ENCODE results near the gene ALK. TPM values are rescaled to one million over a fixed set of nuclear protein-coding genes. Genes with fewer than 3 reads are reported as not detected.
A peak's percentile ranks its signal among the peaks of the same experiment; 100 is the strongest.

ALK gene
- total RNA-seq, 8 experiments from 2014 or later = 0.49 to 8.8 (median 3.8) TPM

DNA sequence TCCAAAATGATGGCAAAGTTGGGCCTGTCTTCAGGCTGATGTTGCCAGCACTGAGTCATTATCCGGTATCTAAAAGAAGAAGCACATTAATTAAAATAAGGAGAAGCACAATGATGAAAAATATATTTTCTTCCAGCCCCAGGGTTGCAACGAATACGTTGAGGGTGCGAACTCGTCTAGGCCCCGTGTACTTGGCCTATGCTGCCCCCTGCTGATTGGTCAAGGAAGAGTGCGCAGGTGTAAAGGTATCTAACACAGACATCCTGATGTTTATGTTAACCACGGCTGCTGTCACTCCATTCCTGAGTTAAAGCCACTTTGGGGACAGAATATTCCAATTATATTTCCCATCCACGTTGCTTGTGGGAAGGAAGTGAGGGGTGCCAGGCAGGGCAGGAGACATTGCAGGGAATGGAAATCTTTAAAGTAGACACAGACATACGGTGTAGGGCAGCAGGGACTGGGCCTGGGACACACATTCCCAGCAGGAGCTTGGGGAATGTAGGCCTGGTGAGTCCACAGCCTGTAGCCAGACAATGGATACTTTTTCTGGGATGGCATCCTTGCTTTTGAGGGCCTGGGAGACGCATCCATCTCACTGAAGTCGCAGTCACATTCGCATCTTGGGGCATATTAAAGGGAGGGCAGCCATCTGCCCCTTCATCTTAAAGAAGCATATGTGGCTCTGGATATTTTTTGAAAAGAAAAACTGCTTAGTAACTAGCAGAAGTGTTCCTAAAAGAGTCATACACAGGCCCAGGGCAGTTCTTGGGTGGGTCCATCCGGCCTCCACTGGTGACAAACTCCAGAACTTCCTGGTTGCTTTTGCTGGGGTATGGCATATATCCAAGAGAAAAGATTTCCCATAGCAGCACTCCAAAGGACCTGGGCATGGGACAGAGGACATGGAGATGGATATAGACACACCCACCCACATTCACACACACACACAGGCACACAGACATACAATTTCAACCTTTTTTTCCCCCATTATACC, 724.3 kb downstream of the ALK start:
- peak; percentile 78 to 99 (median 87) for ATAC-seq (replicated peaks in 6 of 8)
- 0 to 68% (median 20%) methylated on average over 1 to 13 of the region's 14 CpGs for WGBS, 10 experiments
- no peak overlapping the region for H3K4me3 ChIP-seq
- no peak overlapping the region for H3K27ac ChIP-seq
- in situ Hi-C loops (cut with MboI; ENCODE audit: low pct_unique_long_range_greater_than_20kb in 2 of 9, low sequenced_read_pairs in 9 of 9, unreplicated experiment in 9 of 9) = loop anchor here in 5 of 9 experiments (10.0 to 25.0 kb wide), 3 partner anchors 232 to 242 kb away; no protein-coding TSS in a partner anchor
- H3K4me1 ChIP-seq (replicated peaks in 1 of 2) = peaks cover 0 to 2% of the 10 kb centered on the region in 2 donors

GRCh38 chr2:29195796-29196195, 725.6 kb downstream of the ALK start:
- WGBS, 10 experiments = 44 to 100% (median 92%) methylated on average over 2 to 8 of the region's 8 CpGs; no CpG with 5 or more reads in 1 of the 10 experiments
- ATAC-seq (replicated peaks in 6 of 8) = no peak
- in situ Hi-C loops (cut with MboI; ENCODE audit: low pct_unique_long_range_greater_than_20kb in 2 of 9, low sequenced_read_pairs in 9 of 9, unreplicated experiment in 9 of 9) = loop anchor here in 5 of 9 experiments (10.0 to 25.0 kb wide), 3 partner anchors 231 to 241 kb away; no protein-coding TSS in a partner anchor
- peaks cover 0 to 2% of the 10 kb centered on the region in 2 donors for H3K4me1 ChIP-seq (replicated peaks in 1 of 2)
- H3K4me3 ChIP-seq = no peak overlapping the region
- no peak overlapping the region for H3K27ac ChIP-seq

- no peak overlapping the region for H3K27ac ChIP-seq
- in situ Hi-C loops (cut with MboI; ENCODE audit: low pct_unique_long_range_greater_than_20kb in 2 of 9, low sequenced_read_pairs in 9 of 9, unreplicated experiment in 9 of 9) = loop anchor here in 5 of 9 experiments (10.0 to 25.0 kb wide), 3 partner anchors 229 to 239 kb away; no protein-coding TSS in a partner anchor
- H3K4me1 ChIP-seq (replicated peaks in 1 of 2) = peaks cover 0 to 2% of the 10 kb centered on the region in 2 donors
These were observed 727.7 kb downstream of the ALK start for GRCh38 chr2:29193681-29194080.

DNA sequence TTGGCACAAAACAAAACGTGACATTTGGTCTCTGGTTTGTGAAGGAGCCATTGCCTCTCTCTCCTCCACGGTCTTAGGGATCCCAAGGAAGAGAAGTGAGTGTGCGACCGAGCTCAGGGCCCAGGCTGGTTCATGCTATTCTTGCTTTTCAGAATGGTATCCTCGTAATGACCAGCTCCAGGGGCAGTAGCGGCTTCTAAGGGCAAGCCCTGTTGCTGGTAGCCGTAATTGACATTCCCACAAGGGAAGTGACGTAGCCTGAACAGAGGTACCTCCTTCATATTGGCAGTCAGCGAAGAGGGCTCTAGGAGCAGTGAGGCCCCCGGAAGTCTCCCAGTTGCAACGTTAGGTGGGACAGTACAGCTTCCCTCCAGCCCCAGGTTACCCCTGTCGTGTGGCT, 728.3 kb downstream of the ALK start:
- in situ Hi-C loops (cut with MboI; ENCODE audit: low pct_unique_long_range_greater_than_20kb in 2 of 9, low sequenced_read_pairs in 9 of 9, unreplicated experiment in 9 of 9) = loop anchor here in 5 of 9 experiments (10.0 to 25.0 kb wide), 3 partner anchors 228 to 238 kb away; no protein-coding TSS in a partner anchor
- ATAC-seq (replicated peaks in 6 of 8) = no peak
- Histone ChIP-seq H3K27ac (no peak overlapping the region), H3K4me1 (replicated peaks in 1 of 2) (peaks cover 0 to 2% of the 10 kb centered on the region in 2 donors), H3K4me3 (no peak overlapping the region)
- 60 to 100% (median 95%) methylated on average over 1 to 10 of the region's 12 CpGs for WGBS, 10 experiments

More at GRCh38 chr2:29193681-29194080, 727.7 kb downstream of the ALK start:
- WGBS, 10 experiments = 50 to 96% (median 80%) methylated on average over 2 to 6 of the region's 7 CpGs; no CpG with 5 or more reads in 3 of the 10 experiments
- H3K4me3 ChIP-seq = no peak overlapping the region
- ATAC-seq (replicated peaks in 6 of 8) = no peak

- in situ Hi-C loops (cut with MboI; ENCODE audit: low pct_unique_long_range_greater_than_20kb in 2 of 9, low sequenced_read_pairs in 9 of 9, unreplicated experiment in 9 of 9) = loop anchor here in 5 of 9 experiments (10.0 to 25.0 kb wide), 3 partner anchors 228 to 238 kb away; no protein-coding TSS in a partner anchor
- H3K4me1 ChIP-seq (replicated peaks in 1 of 2) = peaks cover 0 to 2% of the 10 kb centered on the region in 2 donors
- no peak overlapping the region for H3K4me3 ChIP-seq
- no peak for ATAC-seq (replicated peaks in 6 of 8)
- no peak overlapping the region for H3K27ac ChIP-seq
- 6 to 100% (median 88%) methylated on average over 1 to 3 of the region's 3 CpGs for WGBS, 10 experiments
These were observed 728.9 kb downstream of the ALK start for GRCh38 chr2:29192526-29192925.

- ATAC-seq (replicated peaks in 6 of 8) = no peak
- Histone ChIP-seq H3K27ac (no peak overlapping the region), H3K4me3 (no peak overlapping the region), H3K4me1 (replicated peaks in 1 of 2) (peaks cover 0 to 2% of the 10 kb centered on the region in 2 donors)
- WGBS, 10 experiments = 80 to 100% (median 92%) methylated on average over 1 to 6 of the region's 6 CpGs
- in situ Hi-C loops (cut with MboI; ENCODE audit: low pct_unique_long_range_greater_than_20kb in 2 of 9, low sequenced_read_pairs in 9 of 9, unreplicated experiment in 9 of 9) = loop anchor here in 5 of 9 experiments (10.0 to 25.0 kb wide), 3 partner anchors 227 to 237 kb away; no protein-coding TSS in a partner anchor
These were observed 729.6 kb downstream of the ALK start for GRCh38 chr2:29191817-29192216.

DNA sequence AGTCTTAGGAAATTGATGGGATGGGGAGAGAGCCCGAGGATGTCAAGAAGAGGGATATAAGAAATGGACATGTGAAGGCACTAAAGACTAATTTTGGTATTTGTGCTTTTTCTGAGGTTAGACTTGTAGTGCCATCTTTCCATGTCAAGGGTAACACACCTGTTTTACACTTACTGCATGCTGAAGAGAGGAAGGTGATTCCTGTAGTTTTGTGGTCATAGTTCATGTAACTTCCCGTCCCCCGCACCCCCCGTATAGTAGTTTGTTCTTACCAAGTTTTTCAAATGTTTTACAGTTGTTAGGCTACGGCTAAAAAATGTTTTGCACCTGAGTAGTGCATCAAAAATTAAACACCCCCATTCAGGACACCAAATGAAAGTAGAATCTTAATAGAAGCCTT, 732.3 kb downstream of the ALK start:
- in situ Hi-C loops (cut with MboI; ENCODE audit: low pct_unique_long_range_greater_than_20kb in 2 of 9, low sequenced_read_pairs in 9 of 9, unreplicated experiment in 9 of 9) = loop anchor here in 3 of 9 experiments (25.0 kb wide), 1 partner anchor 227 kb away; no protein-coding TSS in a partner anchor
- H3K4me1 ChIP-seq (replicated peaks in 1 of 2) = no peaks in the 10 kb centered on the region
- no peak for ATAC-seq (replicated peaks in 6 of 8)
- no peak overlapping the region for H3K27ac ChIP-seq
- WGBS, 10 experiments = 77 to 100% (median 93%) methylated on average over 2 to 5 of the region's 5 CpGs
- no peak overlapping the region for H3K4me3 ChIP-seq

- 0 to 100% (median 67%) methylated on average over 2 of the region's 2 CpGs; no CpG with 5 or more reads in 1 of the 10 experiments for WGBS, 10 experiments
- in situ Hi-C loops (cut with MboI; ENCODE audit: low pct_unique_long_range_greater_than_20kb in 2 of 9, low sequenced_read_pairs in 9 of 9, unreplicated experiment in 9 of 9) = loop anchor here in 3 of 9 experiments (25.0 kb wide), 1 partner anchor 226 kb away; no protein-coding TSS in a partner anchor
- ATAC-seq (replicated peaks in 6 of 8) = peak in 5 of 8 experiments; percentile 33 to 63 (median 42)
- Histone ChIP-seq H3K4me1 (replicated peaks in 1 of 2) (no peaks in the 10 kb centered on the region), H3K4me3 (no peak overlapping the region), H3K27ac (no peak overlapping the region)
These were observed 733.5 kb downstream of the ALK start for GRCh38 chr2:29187926-29188325.

DNA sequence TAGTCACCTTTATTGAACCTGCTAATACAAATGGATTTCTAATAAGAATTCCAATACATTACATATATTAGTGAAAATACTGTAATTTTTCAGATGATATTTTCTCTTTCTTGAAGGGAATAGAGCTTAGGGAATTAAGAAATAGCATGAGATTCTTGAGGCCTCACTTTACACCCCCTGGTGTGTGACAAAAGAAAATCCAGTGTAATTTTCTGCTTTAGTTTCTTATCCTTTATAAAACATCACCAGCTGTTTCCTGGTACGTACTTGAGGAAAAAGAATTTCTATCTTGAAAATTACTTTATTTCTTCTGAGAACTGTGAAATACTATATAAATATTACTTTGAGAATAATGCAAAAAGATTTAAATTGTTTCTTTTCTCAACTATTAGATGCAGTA, 734.6 kb downstream of the ALK start:
- Histone ChIP-seq H3K27ac (no peak overlapping the region), H3K4me3 (no peak overlapping the region), H3K4me1 (replicated peaks in 1 of 2) (no peaks in the 10 kb centered on the region)
- no peak for ATAC-seq (replicated peaks in 6 of 8)
- 60 to 100% (median 100%) methylated on average over 1 of the region's 1 CpG for WGBS, 10 experiments
- in situ Hi-C loops (cut with MboI; ENCODE audit: low pct_unique_long_range_greater_than_20kb in 2 of 9, low sequenced_read_pairs in 9 of 9, unreplicated experiment in 9 of 9) = loop anchor here in 3 of 9 experiments (25.0 kb wide), 1 partner anchor 225 kb away; no protein-coding TSS in a partner anchor

DNA sequence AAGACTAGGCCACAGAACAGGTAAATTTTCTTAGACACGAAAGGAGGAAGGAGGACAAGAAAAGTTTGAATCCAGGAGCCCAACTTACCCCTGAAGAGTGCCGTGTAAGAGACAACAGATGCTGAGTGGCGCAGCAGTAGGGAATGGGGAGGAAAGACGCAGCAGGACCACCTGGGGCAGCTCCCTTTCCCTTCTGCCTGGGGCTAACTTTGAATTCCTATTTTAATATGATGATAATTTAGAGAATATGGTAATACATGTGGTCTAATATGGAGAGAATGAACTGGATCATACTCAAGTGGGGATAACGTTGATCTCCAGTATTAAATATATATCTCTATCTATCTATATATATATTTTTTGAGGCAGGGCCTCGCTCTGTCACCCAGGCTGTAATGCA, 736.9 kb downstream of the ALK start:
- Histone ChIP-seq H3K27ac (no peak overlapping the region), H3K4me1 (replicated peaks in 1 of 2) (no peaks in the 10 kb centered on the region), H3K4me3 (no peak overlapping the region)
- 20 to 100% (median 89%) methylated on average over 1 to 4 of the region's 6 CpGs; no CpG with 5 or more reads in 2 of the 10 experiments for WGBS, 10 experiments
- ATAC-seq (replicated peaks in 6 of 8) = no peak
- in situ Hi-C loops (cut with MboI; ENCODE audit: low pct_unique_long_range_greater_than_20kb in 2 of 9, low sequenced_read_pairs in 9 of 9, unreplicated experiment in 9 of 9) = loop anchor here in 3 of 9 experiments (25.0 kb wide), 1 partner anchor 222 kb away; no protein-coding TSS in a partner anchor

DNA sequence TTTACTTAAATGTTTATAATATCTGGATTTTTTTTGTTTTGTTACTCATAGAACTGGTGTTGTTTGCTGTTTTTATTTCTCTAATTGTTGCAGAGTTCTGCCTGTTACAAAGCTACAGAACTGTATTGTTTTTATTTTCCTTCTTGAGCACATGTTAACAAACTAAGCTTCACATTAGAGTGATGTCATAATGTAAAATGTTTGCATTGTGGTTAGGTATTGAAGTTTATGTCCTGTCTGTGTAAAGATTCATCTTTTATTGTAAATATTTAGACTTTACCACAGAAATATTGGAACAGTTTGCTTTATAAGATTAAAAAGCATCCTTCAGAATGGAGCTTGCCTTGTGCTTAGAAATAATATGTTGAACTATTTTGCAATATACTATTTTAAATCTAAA, 738.5 kb downstream of the ALK start:
- no peak overlapping the region for H3K4me3 ChIP-seq
- H3K27ac ChIP-seq = no peak overlapping the region
- in situ Hi-C loops (cut with MboI; ENCODE audit: low pct_unique_long_range_greater_than_20kb in 2 of 9, low sequenced_read_pairs in 9 of 9, unreplicated experiment in 9 of 9) = loop anchor here in 3 of 9 experiments (25.0 kb wide), 1 partner anchor 221 kb away; no protein-coding TSS in a partner anchor
- H3K4me1 ChIP-seq (replicated peaks in 1 of 2) = no peaks in the 10 kb centered on the region
- ATAC-seq (replicated peaks in 6 of 8) = no peak

DNA sequence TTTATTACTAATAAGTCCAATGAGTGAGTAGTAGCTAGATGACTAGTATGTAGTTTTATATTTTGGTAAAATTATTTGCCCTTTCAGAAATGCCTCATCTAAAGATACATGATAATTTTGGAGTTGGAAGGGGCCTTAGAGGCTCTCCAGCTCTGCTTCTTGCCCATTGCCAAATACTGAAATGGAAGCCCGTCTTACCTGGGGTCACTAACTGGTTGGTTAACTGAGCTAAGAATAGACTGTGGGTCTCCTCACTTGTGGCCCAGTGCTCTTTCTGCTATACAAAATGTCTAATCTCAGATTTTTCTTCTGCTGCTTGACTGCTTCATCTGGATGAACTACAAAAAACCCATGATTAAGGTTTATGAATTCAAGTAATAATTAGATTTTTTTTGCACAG, 739.1 kb downstream of the ALK start:
- Histone ChIP-seq H3K4me1 (replicated peaks in 1 of 2) (no peaks in the 10 kb centered on the region), H3K27ac (no peak overlapping the region)
- in situ Hi-C loops (cut with MboI; ENCODE audit: low pct_unique_long_range_greater_than_20kb in 2 of 9, low sequenced_read_pairs in 9 of 9, unreplicated experiment in 9 of 9) = loop anchor here in 3 of 9 experiments (25.0 kb wide), 1 partner anchor 220 kb away; no protein-coding TSS in a partner anchor

More for the DNA sequence above, 739.1 kb downstream of the ALK start:
- no peak overlapping the region for H3K4me3 ChIP-seq
- no peak for ATAC-seq (replicated peaks in 6 of 8)
- 80 to 100% (median 86%) methylated on average over 1 of the region's 1 CpG; no CpG with 5 or more reads in 7 of the 10 experiments for WGBS, 10 experiments
